GM21825 (cell line): ENCODE data around the gene MBOAT2.

Source experiments
- ATAC-seq: cut with Tn5 transposase; IDR thresholded peaks from one replicate; pipeline ENCODE4 v1.9.1; 2021; ENCODE audit warnings: mild to moderate bottlenecking, moderate library complexity; ENCODE audit not compliant: unreplicated experiment

MBOAT2 gene

GRCh38 chr2:9018109-9018508 is 14.6 kb upstream of the MBOAT2 start:
- ATAC-seq: no peak

DNA sequence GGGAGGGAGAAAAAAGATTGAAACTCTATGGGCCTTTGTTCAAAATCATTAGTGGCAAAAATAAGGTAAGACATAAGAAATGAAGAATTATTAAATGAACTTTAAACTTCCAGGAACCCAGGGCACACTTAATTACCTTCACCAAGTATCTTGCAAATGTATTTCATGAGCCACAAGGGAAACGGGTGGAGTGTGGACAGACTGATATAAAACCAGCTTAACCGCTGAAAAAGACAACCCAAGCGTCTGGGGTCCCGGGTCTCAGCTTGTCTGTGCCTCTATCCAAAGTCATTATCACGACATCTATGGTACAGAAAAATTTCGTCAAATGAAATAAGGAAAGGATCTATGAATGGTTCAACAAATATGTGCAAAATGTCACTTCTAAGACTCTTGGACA is 13.9 kb upstream of the MBOAT2 start:
- no peak for ATAC-seq

- no peak for ATAC-seq
Measured at GRCh38 chr2:9015998-9016397, 12.5 kb upstream of the MBOAT2 start.

DNA sequence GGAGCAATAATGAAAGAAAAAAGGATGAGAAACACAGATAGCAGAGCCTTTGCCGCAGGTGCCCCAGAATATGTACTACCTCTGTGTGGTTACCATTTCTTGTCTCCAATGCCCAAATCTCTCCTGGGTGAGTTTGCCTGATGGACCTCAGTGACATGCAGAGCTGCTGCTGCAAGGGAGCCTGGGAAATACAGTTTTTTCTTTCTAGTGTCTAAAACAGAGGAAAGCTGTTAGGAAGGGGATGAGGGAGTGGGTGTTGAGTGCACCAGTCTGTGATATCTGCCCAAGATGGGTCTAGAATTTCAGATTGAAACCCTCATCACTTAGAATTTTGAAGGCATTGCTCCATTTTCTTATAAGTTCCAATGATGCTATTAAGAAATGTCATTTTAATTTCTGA is 9.9 kb upstream of the MBOAT2 start:
- ATAC-seq: no peak

DNA sequence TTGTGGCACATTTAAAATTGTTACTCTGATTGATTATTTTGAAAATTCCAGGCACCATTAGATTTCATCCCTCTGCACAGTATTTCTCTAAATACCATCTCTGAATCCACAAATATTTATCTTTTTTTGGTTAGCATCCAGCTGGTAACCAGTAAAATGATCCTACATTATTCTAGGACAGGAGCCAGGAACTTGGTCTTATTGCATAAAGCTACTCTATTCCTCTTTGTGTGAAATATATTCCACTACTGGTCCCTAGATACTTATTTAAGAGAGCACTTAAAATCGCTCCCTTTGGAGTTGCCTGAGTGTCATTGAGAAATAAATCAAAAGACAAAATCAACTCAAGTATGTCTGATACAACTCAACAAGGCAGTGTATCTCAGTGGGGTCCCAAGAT is 7.4 kb upstream of the MBOAT2 start:
- no peak for ATAC-seq

- no peak for ATAC-seq
Measured at GRCh38 chr2:9008951-9009664, 5.6 kb upstream of the MBOAT2 start.

DNA sequence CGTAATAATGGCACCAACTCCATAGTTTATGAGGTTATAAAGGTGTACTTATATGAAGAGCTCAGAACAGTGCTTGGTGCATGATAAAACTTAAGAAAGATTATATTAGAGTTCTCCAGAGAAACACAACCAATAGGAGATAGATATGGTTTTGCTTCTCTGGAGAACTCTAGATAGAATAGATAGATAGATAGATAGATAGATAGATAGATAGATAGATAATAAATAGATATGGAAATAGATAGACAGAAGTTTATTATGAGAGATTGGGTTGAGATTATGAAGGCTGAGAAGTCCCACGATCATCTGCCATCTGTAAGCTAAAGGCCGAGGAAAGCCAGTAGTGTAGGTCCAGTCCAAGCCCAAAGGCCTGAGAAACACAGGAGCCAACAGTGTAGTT is 2.9 kb upstream of the MBOAT2 start:
- no peak for ATAC-seq

DNA sequence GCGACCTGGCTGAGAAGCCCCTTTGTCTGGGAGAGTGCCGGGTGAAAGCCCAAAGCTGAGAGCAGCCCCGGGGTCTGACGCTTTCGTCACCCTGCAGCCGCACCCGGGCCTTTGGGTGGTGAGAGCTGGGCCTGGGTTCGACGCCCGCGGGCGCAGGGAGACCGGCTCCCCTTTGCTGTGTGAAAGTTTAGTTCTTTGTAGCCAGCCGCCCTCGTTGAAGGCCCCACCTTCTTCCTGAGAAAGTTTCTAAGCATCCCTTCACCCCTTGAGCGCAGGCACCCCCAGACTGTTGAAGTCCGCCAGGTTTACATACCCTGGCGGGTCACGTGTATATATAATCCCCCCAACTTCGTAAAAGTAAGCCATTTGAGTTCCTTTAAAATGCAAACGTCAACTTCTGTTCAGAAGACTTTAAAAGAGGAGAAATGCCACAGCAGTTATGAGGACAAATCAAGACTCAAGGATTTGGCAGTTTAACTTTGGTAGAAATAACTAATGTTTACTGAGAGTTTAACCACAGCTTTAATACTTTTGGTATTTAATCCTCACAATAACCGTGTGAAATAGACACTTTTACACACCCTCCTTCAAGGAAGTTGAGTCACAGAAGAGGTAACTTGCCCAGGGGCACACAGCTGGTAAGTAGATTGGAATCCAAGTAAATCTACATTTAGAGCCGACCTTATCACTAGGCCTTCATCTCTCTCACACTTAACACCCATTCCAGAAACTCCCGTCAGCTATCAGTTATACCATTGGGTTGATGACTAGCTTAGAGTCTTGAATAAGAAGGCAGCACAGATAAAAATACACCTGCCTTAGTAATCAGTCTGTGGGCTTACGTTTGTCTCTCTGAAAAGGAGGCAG is 1.1 kb upstream of the MBOAT2 start:
- ATAC-seq: no peak

GRCh38 chr2:9003366-9003615 is 193 bp downstream of the MBOAT2 start:
- ATAC-seq: no peak

GRCh38 chr2:9002637-9003365 is 683 bp downstream of the MBOAT2 start:
- ATAC-seq: peak; percentile 21

DNA sequence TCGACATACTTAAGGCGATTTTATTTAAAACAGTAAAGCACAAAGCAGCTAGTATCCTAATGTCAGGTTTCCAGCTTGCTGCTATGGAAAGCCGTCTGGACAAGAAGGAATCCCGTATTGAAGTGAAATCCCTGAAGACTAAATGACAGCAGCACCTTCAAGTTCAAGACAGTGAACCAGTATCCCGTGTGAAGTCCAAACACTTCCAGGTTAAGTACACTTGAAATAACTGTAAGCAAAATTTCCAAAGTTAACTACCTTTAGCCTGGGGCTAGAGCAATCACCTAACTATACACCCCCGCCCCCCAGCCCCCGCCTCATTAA is 1.2 kb downstream of the MBOAT2 start:
- no peak for ATAC-seq

- no peak for ATAC-seq
Measured at GRCh38 chr2:9001778-9002177, 1.7 kb downstream of the MBOAT2 start.

DNA sequence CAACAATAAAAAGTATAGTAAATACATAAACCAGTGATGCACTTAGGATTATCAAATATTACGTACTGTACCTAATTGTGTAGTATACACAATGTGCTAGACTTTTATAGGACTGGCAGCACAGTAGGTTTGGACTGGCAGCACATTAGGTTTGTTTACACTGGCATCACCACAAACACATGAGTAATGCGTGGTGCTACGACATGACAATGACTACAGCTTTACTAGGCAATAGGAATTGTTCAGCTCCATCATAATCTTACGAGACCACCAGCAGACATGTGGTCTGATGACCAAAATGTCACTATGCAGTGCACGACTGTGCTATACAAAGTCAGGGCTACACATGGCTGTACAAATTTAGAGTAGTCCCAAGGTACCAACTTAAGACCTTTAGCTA is 2.3 kb downstream of the MBOAT2 start:
- no peak for ATAC-seq

DNA sequence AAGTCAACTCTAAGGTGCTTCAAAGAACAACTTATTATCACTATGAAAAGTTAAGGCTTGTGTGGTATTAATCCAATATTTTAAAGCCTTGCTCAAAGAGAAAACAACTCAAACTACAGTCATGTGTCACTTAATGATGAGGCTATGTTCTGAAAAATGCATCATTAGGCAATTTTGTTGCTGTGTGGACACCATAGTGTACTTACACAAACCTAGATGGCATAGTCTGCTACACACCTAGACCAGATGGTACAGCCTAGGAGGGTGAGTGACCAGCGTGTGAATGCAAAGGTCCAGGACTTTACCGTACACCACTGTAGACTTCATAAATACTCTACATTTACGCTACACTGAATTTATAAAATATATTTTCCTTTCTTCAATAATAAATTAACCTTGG is 3.0 kb downstream of the MBOAT2 start:
- no peak for ATAC-seq

GRCh38 chr2:8999797-9000196 is 3.7 kb downstream of the MBOAT2 start:
- no peak for ATAC-seq

DNA sequence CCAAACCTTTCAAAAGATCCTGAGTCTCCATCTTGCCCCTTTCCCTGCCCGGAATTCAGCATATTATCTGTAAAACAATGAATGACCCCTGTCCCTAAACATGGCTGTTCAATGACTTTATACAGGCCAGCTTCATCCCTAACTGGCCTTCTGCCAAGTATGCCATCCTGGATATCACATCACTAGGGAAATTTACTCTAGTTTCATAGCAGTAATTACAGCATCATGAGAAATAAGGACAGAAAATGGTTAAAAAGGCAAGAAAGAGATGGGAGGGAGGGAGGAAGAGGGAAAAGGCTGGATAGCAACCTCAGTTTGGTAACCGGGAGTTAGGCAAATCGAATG is 4.4 kb downstream of the MBOAT2 start:
- ATAC-seq: no peak

- ATAC-seq: no peak
Measured at GRCh38 chr2:8998418-8999101, 4.9 kb downstream of the MBOAT2 start.

GRCh38 chr2:8997631-8998030 is 5.9 kb downstream of the MBOAT2 start:
- no peak for ATAC-seq

DNA sequence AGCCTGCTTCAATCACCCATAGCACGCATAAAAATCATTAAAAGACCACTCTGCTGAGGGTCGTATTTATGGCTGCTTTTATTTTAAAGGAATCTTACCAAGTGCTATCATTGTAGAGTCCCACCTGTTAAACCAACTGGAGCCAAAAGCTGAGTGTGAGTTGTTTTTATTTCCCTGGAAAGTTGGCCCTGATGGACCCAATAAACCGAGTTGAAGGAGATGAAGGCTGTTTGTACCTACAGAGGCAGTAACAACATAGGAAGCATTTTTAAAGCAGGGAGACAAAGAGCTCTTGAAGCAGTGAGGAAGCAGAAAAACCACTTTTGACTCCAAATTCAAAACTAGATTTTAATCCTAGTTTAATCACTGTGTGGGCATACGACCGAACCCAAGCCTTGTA is 6.4 kb downstream of the MBOAT2 start:
- ATAC-seq: no peak

DNA sequence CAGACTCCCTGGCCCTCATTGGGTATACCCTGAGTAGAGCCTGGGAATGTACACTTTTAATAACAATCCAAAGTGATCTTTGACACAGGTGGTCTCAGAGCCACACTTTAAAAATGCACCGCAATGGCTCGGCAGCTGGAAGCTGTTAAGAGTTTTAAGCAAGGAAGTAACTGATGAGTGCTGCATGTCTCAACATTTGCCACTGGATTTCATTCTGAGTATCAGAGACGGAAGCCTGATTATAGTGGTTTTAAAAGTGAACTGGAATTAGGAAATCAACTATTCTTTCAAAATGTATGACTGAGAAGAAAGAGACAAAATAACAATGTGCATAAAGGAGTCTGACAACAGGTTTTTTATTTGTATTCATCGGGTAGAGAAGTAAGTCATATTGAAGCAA is 7.5 kb downstream of the MBOAT2 start:
- no peak for ATAC-seq

- ATAC-seq: no peak
Measured at GRCh38 chr2:8994386-8994785, 9.1 kb downstream of the MBOAT2 start.

GRCh38 chr2:8993902-8994278 is 9.6 kb downstream of the MBOAT2 start:
- no peak for ATAC-seq
